Testis (tissue), 2 donors: ENCODE data around the gene ISYNA1.

Experiments used
- POLR2A ChIP-seq: fragments of 450-650 bp; IDR thresholded peaks from one replicate; pipeline ENCODE4 v1.6.1; 2017; ENCODE audit warnings: antibody characterized with exemption, mild to moderate bottlenecking, moderate library complexity
- TF ChIP-seq, protein P1 (sequence below), 3 experiments: fragments of 450-650 bp in 2 of 3; fragments of 200-600 bp in 1 of 3; sonication (generic) in 1 of 3; IDR thresholded peaks; one replicate each; pipeline ENCODE4 v1.5.1; 2016 to 2019; ENCODE audit warnings: antibody characterized with exemption in 3 of 3, mild to moderate bottlenecking in 2 of 3, moderate library complexity in 1 of 3

DNA sequence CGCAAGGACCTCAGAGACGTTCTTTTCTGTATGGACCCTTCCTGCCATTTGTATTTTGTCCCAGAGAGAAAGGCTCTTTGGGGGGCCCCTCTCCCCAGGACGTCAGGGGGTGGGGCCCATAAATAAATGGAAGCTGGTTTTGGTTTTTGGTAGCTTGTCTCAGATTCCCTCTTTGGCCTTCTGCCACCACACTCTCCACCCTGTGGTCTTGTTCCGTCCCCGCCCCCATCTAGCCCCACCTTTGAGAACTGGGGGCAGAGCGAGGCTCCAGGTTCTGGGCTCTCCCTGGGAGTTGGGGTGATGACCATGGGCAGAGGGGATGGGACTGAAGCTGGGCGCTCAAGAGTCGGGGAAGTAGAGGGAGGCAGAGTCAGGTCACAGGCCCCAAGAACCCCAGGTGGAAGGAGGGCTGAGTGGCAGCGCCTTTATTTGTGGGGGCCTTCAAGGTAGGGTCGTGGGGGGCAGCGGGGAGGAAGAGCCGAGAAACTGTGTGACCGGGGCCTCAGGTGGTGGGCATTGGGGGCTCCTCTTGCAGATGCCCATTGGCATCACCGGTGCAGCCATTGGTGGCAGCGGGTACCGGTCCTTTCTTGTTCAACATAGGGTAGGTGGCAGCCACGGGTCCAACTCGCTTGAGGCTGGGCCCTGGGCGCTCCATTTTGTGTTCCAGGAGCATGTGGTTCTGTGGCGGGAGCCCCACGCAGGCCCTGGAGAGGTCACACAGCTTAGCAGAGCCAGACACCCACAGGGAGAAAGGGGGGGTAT is 3.3 kb downstream of the ISYNA1 start:
- TF ChIP-seq, protein P1, sequence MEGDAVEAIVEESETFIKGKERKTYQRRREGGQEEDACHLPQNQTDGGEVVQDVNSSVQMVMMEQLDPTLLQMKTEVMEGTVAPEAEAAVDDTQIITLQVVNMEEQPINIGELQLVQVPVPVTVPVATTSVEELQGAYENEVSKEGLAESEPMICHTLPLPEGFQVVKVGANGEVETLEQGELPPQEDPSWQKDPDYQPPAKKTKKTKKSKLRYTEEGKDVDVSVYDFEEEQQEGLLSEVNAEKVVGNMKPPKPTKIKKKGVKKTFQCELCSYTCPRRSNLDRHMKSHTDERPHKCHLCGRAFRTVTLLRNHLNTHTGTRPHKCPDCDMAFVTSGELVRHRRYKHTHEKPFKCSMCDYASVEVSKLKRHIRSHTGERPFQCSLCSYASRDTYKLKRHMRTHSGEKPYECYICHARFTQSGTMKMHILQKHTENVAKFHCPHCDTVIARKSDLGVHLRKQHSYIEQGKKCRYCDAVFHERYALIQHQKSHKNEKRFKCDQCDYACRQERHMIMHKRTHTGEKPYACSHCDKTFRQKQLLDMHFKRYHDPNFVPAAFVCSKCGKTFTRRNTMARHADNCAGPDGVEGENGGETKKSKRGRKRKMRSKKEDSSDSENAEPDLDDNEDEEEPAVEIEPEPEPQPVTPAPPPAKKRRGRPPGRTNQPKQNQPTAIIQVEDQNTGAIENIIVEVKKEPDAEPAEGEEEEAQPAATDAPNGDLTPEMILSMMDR (IDR thresholded peaks at IDR 0.05), result no peak
- no peak for TF ChIP-seq POLR2A
